GM19463 (cell line): ENCODE results near the gene LMOD1.
"Not testable (repeated sequence)": the region's sequence is repeated elsewhere in the genome, so short reads cannot be mapped to it uniquely, and the experiment has no call there.

Experiments used
- ATAC-seq: cut with Tn5 transposase; IDR thresholded peaks from one replicate; pipeline ENCODE4 v1.9.1; 2021; ENCODE audit warnings: mild to moderate bottlenecking, moderate library complexity; ENCODE audit not compliant: unreplicated experiment

The LMOD1 gene

GRCh38 chr1:201949491-201949890 lies 3.1 kb upstream of the LMOD1 start:
- no peak for ATAC-seq

GRCh38 chr1:201947697-201948008 lies 1.3 kb upstream of the LMOD1 start:
- ATAC-seq = no peak

GRCh38 chr1:201945863-201946223 lies 505 bp downstream of the LMOD1 start:
- ATAC-seq = no peak

- no peak for ATAC-seq
These were observed 1.2 kb downstream of the LMOD1 start for GRCh38 chr1:201945157-201945556.

GRCh38 chr1:201944639-201945038 lies 1.7 kb downstream of the LMOD1 start:
- no peak for ATAC-seq

GRCh38 chr1:201944002-201944401 lies 2.3 kb downstream of the LMOD1 start:
- no peak for ATAC-seq

- no peak for ATAC-seq
These were observed 4.2 kb downstream of the LMOD1 start for GRCh38 chr1:201942129-201942495.

- no peak for ATAC-seq
These were observed 4.8 kb downstream of the LMOD1 start for GRCh38 chr1:201941420-201942128.

GRCh38 chr1:201940316-201940715 lies 6.0 kb downstream of the LMOD1 start:
- not testable (repeated sequence) for ATAC-seq

- no peak for ATAC-seq
These were observed 6.8 kb downstream of the LMOD1 start for GRCh38 chr1:201939574-201939973.

GRCh38 chr1:201939148-201939547 lies 7.2 kb downstream of the LMOD1 start:
- no peak for ATAC-seq

GRCh38 chr1:201938440-201939035 lies 7.8 kb downstream of the LMOD1 start:
- no peak for ATAC-seq

- ATAC-seq = no peak
These were observed 8.6 kb downstream of the LMOD1 start for GRCh38 chr1:201937624-201938213.

GRCh38 chr1:201933840-201934430 lies 12.4 kb downstream of the LMOD1 start:
- no peak for ATAC-seq

- no peak for ATAC-seq
These were observed 15.5 kb downstream of the LMOD1 start for GRCh38 chr1:201930803-201931202.

GRCh38 chr1:201930137-201930536 lies 16.2 kb downstream of the LMOD1 start:
- no peak for ATAC-seq

- ATAC-seq = no peak
These were observed 18.1 kb downstream of the LMOD1 start for GRCh38 chr1:201928266-201928665.

- no peak for ATAC-seq
These were observed 20.2 kb downstream of the LMOD1 start for GRCh38 chr1:201925981-201926645.

GRCh38 chr1:201925301-201925567 lies 21.1 kb downstream of the LMOD1 start:
- ATAC-seq = no peak

- ATAC-seq = no peak
These were observed 24.3 kb downstream of the LMOD1 start for GRCh38 chr1:201921952-201922558.

- no peak for ATAC-seq
These were observed 28.0 kb downstream of the LMOD1 start for GRCh38 chr1:201918343-201918742.
